IPS-18a (cell line): ENCODE results near the gene HSD11B1L.

Experiments used
- H3K27ac ChIP-seq: one replicate; pipeline ENCODE4 v1.5.1; 2013; ENCODE audit warnings: low read length
- H3K27me3 ChIP-seq: one replicate; pipeline ENCODE4 v1.6.1; 2013; ENCODE audit warnings: mild to moderate bottlenecking, low read length; ENCODE audit not compliant: control insufficient read depth, insufficient read depth
- H3K36me3 ChIP-seq: one replicate; pipeline ENCODE4 v1.6.1; 2013; ENCODE audit warnings: low read depth, low read length; ENCODE audit not compliant: control insufficient read depth
- H3K4me1 ChIP-seq: one replicate; pipeline ENCODE4 v1.6.1; 2013; ENCODE audit warnings: low read depth, low read length; ENCODE audit not compliant: control insufficient read depth
- H3K4me3 ChIP-seq: one replicate; pipeline ENCODE4 v1.5.1; 2013; ENCODE audit warnings: low read length
- H3K9ac ChIP-seq: one replicate; pipeline ENCODE4 v1.6.1; 2013; ENCODE audit warnings: mild to moderate bottlenecking, low read length, moderate library complexity
- H3K9me3 ChIP-seq: one replicate; pipeline ENCODE4 v1.6.1; 2013; ENCODE audit warnings: low read depth, low read length; ENCODE audit not compliant: control insufficient read depth

The HSD11B1L gene

GRCh38 chr19:5669212-5669611, 11.6 kb upstream of the HSD11B1L start:
- no peak overlapping the region for H3K9ac ChIP-seq
- H3K9me3 ChIP-seq = no peaks in the 10 kb centered on the region
- peaks cover 54% of the 10 kb centered on the region for H3K36me3 ChIP-seq
- no peak overlapping the region for H3K4me3 ChIP-seq
- no peak overlapping the region for H3K27ac ChIP-seq
- H3K27me3 ChIP-seq = no peaks in the 10 kb centered on the region
- H3K4me1 ChIP-seq = no peaks in the 10 kb centered on the region

- Histone ChIP-seq H3K9me3 (no peaks in the 10 kb centered on the region), H3K27ac (no peak overlapping the region), H3K4me3 (no peak overlapping the region), H3K9ac (no peak overlapping the region), H3K27me3 (no peaks in the 10 kb centered on the region), H3K36me3 (peaks cover 30% of the 10 kb centered on the region), H3K4me1 (no peaks in the 10 kb centered on the region)
These were observed 9.2 kb upstream of the HSD11B1L start for GRCh38 chr19:5671600-5671999.

GRCh38 chr19:5672708-5673459, 7.9 kb upstream of the HSD11B1L start:
- H3K9me3 ChIP-seq = no peaks in the 10 kb centered on the region
- no peaks in the 10 kb centered on the region for H3K27me3 ChIP-seq
- peaks cover 18% of the 10 kb centered on the region for H3K36me3 ChIP-seq
- H3K4me1 ChIP-seq = no peaks in the 10 kb centered on the region
- H3K4me3 ChIP-seq = no peak overlapping the region
- H3K9ac ChIP-seq = no peak overlapping the region
- no peak overlapping the region for H3K27ac ChIP-seq

GRCh38 chr19:5673752-5674151, 7.1 kb upstream of the HSD11B1L start:
- Histone ChIP-seq H3K4me1 (no peaks in the 10 kb centered on the region), H3K36me3 (peaks cover 12% of the 10 kb centered on the region), H3K27ac (no peak overlapping the region), H3K9me3 (no peaks in the 10 kb centered on the region), H3K4me3 (no peak overlapping the region), H3K27me3 (no peaks in the 10 kb centered on the region), H3K9ac (no peak overlapping the region)

GRCh38 chr19:5674714-5675113, 6.1 kb upstream of the HSD11B1L start:
- H3K9ac ChIP-seq = no peak overlapping the region
- H3K36me3 ChIP-seq = peaks cover 4% of the 10 kb centered on the region
- H3K27me3 ChIP-seq = no peaks in the 10 kb centered on the region
- H3K27ac ChIP-seq = no peak overlapping the region
- H3K4me3 ChIP-seq = no peak overlapping the region
- no peaks in the 10 kb centered on the region for H3K9me3 ChIP-seq
- H3K4me1 ChIP-seq = no peaks in the 10 kb centered on the region

- no peak overlapping the region for H3K4me3 ChIP-seq
- H3K4me1 ChIP-seq = no peaks in the 10 kb centered on the region
- no peaks in the 10 kb centered on the region for H3K9me3 ChIP-seq
- no peak overlapping the region for H3K27ac ChIP-seq
- no peaks in the 10 kb centered on the region for H3K27me3 ChIP-seq
- H3K9ac ChIP-seq = no peak overlapping the region
- H3K36me3 ChIP-seq = no peaks in the 10 kb centered on the region
These were observed 4.6 kb upstream of the HSD11B1L start for GRCh38 chr19:5676105-5676771.

DNA sequence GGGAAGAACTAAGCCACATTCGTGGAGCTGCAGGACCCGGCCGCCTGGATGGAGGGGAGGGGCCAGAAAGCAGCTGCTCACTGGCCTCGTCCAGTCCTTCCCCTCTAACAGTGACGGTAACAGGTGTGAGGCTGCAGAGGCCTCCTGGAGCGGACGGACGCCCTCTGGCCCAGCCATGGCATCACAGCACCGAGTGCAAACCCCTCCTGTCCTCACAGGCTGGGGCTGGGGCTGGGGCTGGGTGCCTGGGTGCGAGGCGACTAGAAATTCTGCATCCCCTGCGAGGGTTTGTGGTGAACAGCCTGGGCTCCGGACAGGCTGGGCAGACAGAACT, 4.1 kb upstream of the HSD11B1L start:
- Histone ChIP-seq H3K27ac (no peak overlapping the region), H3K9ac (no peak overlapping the region), H3K4me3 (no peak overlapping the region), H3K27me3 (no peaks in the 10 kb centered on the region), H3K4me1 (no peaks in the 10 kb centered on the region), H3K36me3 (no peaks in the 10 kb centered on the region), H3K9me3 (no peaks in the 10 kb centered on the region)

GRCh38 chr19:5677136-5677535, 3.7 kb upstream of the HSD11B1L start:
- Histone ChIP-seq H3K27ac (no peak overlapping the region), H3K9ac (no peak overlapping the region), H3K4me3 (no peak overlapping the region), H3K9me3 (no peaks in the 10 kb centered on the region), H3K27me3 (no peaks in the 10 kb centered on the region), H3K36me3 (no peaks in the 10 kb centered on the region), H3K4me1 (no peaks in the 10 kb centered on the region)

GRCh38 chr19:5677580-5677979, 3.2 kb upstream of the HSD11B1L start:
- H3K4me3 ChIP-seq = no peak overlapping the region
- H3K4me1 ChIP-seq = no peaks in the 10 kb centered on the region
- no peaks in the 10 kb centered on the region for H3K9me3 ChIP-seq
- no peaks in the 10 kb centered on the region for H3K36me3 ChIP-seq
- H3K27me3 ChIP-seq = no peaks in the 10 kb centered on the region
- H3K9ac ChIP-seq = no peak overlapping the region
- no peak overlapping the region for H3K27ac ChIP-seq

GRCh38 chr19:5678071-5678718, 2.6 kb upstream of the HSD11B1L start:
- H3K4me1 ChIP-seq = no peaks in the 10 kb centered on the region
- H3K9ac ChIP-seq = no peak overlapping the region

GRCh38 chr19:5679289-5680083, 1.3 kb upstream of the HSD11B1L start:
- peak overlapping the region; percentile 89 for H3K4me3 ChIP-seq
- no peaks in the 10 kb centered on the region for H3K9me3 ChIP-seq
- H3K36me3 ChIP-seq = no peaks in the 10 kb centered on the region
- H3K9ac ChIP-seq = peak overlapping the region; percentile 52
- H3K4me1 ChIP-seq = no peaks in the 10 kb centered on the region
- no peak overlapping the region for H3K27ac ChIP-seq
- H3K27me3 ChIP-seq = no peaks in the 10 kb centered on the region

More at GRCh38 chr19:5678071-5678718, 2.6 kb upstream of the HSD11B1L start:
- Histone ChIP-seq H3K9me3 (no peaks in the 10 kb centered on the region), H3K27me3 (no peaks in the 10 kb centered on the region), H3K4me3 (no peak overlapping the region), H3K27ac (no peak overlapping the region), H3K36me3 (no peaks in the 10 kb centered on the region)
